Inflammatory macrophage treated with lipopolysaccharide for 1 hour (primary cell): ENCODE measurements around the gene TUBGCP3.

Source experiments
- DNase-seq, 2 donors: peaks; one replicate each; pipeline ENCODE4 v3.0.0-alpha.2; 2020 to 2022

The TUBGCP3 gene

DNA sequence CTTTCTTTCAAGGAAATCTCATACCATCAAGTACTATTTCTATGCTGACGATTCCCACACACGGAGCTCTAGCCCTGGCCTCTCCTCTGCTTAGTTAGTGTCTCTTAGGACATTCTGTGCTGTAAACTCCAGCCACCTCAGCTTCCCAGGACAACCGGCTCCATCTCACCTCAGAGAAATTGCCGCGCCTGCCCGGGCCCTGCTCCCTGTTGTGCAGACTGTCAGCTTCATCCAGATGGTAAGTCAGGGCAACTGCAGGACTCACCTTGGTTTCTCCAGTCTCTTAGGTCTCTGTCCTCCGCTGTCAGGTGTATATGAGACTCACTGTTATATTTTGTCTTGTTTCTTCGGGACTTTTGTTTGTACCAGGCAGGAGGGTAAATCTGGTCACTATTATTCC is 113.1 kb downstream of the TUBGCP3 start:
- DNase-seq, result no peak

DNA sequence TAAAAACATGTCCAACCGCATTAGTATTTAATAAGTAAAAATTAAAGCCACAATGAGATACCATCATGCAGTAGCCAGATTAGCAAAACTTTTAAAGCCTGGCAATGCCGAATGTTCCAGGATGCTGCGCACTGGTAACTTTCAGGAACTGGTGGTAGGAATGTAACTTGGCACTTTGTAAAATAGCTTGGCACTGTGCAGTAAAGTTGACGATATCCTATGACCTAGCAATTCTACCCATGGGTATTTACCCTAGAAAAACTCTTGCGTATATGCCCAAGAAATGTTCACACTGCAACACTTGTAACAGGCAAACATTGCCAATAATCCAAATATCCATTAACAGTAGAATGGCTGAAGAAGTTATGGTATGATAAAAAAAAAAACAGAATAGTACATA is 114.1 kb downstream of the TUBGCP3 start:
- DNase-seq, result no peak

DNA sequence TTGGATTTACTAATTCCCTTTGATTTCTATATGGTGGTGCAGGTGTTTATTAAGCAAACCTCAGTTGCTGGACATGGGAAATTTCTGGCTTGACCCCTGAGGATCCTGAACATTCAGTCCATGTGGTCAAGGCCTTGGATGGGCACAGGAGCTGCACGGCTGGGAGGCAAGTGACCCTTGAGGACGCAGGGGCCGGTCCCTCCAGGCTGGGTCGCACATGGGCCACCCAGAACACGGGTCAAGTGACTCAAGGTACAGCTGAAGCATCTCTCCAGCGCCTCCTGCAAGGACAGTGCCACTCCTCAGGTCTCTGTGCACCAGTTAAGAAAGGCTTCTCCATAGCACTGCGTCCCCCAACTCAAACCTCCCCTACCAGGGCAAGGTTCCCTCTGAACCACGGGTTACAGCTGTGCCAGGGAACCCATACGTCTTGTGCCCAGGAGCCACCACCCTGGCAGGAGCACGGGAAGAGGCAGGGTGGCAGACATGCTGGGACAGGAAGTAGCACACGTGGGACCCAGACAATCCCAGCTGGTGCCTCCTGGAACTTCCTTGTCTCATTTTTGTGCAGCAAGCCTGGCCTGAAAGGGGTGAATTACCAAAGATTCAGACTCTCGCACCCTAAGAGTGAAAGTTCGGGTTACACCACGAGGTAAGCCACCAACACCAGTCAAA is 118.7 kb downstream of the TUBGCP3 start:
- no peak for DNase-seq

DNA sequence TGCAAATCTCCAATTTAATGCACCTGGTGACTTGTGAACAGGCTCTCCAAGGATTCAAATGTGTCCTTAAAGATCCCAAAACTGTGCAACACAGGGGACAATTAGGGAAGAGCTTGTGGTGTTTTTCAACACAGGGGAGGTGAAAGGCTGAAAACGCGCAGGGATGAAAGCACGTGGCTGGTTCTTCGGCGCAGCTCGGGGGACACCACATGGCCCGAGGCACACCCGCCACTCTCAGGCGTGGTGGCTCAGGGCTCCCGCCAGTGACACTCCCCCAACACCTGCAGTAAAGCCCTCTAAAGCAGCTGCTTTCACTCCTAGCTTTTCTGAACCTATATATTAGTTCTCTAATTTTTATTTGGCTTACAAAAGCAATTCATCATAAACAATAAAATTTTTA is 119.9 kb downstream of the TUBGCP3 start:
- no peak for DNase-seq

DNA sequence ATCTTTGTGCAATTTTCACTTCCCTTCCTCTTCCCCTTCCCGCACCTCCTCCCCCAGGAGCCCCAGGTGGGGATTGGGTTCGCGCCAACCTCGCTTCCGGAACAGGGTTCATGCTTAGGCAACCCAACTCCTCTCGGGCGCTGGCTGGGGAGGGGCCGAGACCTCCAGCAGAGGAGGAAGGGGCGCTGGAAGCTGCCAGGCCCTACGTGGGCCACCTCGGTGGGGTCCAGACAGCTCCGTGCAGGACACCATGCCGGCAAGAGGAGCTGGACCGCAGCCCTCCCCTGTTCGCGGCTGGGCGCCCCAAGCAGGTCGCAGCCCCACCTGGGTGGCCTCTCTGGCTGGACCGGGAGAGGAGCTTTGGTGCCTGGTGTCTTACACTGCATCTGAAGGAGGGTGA is 120.7 kb downstream of the TUBGCP3 start:
- no peak for DNase-seq

DNA sequence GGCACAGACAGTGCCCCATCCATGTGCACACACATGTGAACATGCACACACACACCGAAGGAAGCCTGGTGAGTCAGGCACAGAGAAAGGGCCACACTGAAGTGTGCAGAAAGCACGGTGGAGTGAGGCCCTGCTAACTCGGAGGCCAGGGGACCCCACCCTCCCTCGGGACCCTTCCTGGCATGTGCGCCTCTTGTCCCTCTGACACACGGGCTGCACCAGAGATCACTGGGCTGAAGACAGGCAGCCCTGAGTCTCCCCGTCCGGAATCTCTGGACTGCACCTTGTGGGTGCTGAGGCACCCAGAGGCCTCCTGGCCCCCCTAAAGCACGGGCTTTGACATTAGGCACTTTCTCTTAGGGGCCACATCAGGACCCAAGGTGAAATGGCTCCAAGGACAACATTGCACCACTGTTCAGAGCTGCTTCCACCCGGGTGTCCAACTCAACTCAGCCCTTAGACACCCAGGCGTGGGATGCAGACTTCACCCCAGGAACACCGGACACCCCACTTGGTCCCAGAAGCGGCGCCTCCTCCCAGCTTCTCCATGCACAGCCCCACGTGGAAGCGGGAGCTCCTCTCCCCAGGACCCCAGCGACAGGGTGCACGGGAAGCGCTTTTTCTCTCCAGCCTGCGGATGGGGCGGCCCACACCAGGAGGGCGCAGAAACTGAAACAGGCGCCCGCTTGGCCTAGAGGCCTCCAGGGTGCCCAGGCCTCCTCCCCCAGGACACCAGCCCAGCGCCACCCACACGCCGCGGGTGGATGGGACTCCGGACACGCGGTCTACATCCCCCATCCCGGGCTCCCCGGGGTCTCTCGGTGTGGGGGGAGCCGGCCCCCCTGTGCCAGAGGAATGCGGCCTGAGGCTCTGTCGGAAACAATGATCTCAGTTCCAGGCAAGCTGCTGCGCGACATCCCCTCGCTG is 121.6 kb downstream of the TUBGCP3 start:
- DNase-seq, result no peak

DNA sequence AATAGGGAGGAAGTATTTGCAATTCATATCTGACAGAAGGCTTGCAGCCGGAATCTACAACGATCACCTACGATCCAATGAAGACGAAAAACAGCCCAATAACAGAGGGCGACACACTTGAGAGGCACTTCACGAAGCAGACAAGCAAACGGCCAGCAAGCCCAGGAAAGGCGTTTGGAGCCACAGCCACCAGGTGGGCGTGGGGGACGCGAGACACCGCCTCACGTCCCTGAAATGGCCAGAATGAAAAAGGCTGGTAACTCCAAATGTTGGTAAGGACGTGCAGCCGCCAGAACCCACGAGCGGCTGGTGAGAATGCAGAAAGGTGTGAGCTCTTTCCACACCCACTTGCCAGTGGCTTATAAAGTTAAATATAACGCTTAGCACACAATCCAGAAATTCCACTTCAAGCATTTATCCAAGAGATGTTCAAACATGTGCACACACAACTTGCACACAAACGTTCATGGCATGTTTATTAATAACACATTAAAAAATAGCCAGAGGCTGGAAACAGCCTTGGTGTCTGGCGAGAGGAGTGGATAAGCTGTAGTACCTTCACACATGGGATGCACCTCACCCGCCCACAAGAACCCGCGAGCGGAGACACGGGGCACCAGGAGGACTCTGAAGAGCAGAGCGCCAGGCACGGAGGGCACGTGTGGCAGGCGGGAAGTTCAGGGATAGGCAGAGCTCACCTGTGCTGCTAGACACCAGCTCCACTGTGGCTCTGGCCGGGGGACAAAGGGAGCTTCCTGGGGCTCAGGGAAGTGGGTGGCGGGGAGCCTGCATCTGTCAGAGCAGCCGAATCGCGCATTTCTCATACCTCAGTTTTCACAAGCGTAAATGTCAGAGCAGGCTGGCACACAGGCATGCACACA is 122.5 kb downstream of the TUBGCP3 start:
- DNase-seq, result no peak

DNA sequence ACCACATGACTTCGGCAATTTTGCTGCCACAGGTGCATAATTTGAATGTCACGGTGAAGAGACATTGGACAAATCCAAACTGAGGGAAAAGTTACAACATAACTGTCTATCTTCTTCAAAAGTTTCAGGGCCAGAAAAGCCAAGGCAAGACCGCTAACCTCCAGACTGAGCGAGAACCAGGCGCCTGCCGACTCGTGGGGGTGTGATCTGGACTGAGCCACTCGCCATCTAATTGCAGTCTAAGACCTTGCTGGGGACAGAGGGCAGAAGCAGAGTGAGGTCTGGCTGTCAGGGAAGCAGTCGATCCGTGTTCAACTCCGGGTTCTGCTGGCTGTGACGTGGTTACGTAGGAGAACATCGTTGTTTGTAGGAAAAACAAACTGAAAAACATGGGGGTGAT is 123.2 kb downstream of the TUBGCP3 start:
- DNase-seq, result no peak

DNA sequence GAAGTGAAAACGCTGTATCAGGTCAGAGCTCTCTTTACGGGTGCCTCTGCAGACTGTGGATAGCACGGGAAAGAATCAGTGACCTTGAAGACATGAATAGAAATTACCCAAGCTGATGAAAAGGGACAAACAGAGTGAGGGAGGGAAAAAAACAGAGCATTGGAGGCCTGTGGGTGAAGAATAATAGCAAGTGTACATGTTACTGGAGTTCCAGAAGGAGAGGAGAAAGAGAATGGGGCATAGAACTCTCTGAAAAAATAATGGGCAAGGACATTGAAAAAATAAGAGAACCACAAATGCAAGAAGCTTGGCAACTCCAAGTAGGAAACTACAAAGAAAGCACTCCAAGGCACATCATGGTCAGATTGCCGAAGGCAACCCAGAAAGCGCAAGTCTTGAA is 125.5 kb downstream of the TUBGCP3 start:
- DNase-seq, result no peak

DNA sequence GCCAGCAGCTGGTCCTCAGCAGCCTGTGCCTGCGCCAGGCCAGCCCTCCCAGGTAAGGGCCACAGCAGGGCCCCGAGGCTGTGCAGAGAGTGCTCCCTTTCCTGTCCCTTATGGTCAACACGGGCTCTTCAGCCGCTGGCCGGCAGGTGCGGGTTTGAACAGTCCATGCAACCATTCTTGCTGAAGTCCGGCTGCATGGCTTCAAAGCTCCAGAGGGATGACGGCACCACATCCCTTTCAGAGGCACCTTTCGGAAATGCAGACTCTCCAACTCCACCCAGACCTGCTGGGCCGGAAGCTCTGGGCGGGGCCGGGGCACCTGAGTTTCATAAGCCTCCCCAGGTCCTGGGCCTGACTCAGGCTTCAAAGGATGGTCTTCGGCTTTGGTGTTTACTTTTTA is 130.5 kb downstream of the TUBGCP3 start:
- no peak for DNase-seq

DNA sequence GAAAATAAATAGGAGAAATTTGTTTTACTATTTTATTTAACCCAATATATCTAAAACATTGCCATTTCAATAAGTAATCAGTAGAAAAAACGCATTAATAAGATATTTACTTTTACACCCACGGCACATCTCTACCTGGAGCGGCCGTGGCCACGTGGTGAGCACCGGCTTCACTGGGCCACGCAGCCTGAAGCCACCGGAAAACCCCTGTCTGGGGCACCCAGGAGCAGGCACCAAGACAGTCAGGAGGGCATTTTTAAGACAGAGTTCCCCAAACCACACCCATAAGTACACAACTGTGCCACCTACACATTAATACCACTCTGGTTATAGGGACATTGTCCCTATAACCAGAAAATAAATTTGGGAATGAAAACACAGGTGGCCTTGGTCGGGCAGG is 130.9 kb downstream of the TUBGCP3 start:
- no peak for DNase-seq

DNA sequence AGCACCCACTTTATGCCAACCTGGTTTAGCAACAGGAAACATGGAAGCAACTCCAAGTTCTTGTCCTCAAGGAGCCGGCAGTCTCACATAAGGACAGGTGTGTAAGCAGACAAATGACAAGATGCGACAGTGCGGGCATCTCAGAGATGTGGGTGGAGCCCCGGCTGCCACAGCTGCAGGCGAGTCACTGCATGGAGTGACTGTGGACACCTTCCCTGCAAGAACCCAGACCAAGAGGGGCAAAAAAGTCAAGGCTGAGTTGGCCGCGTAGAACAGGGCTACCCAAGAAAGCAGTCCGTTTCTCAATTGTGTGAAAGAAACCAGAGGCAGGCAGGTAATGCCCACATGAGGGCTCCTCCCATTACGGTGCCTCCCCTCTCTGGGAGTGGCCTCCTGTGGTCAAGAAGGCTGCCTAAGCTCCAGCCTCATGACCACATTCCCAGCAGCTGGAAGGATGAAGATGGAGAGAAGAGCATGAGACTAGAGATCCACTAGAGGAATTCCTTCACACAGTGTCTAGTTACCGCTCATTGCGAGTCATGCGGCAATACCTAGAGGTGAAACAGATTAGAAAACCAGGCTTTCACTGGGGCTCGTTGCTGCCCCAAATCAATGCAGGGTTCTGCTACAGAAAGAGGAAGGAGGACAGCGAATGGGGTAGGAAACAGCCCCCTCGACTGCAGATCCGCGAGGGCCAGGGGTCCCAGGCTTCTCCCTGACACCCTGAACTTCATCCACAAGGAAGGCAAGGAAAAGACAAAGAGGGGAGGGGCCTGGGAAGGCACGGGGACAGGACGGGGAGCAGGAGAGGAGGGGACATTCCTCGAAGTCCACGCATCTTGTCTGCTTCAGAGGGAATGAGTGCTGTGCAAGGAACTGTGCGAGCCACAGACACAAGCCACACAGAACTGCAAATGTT is 131.6 kb downstream of the TUBGCP3 start:
- DNase-seq, result no peak

DNA sequence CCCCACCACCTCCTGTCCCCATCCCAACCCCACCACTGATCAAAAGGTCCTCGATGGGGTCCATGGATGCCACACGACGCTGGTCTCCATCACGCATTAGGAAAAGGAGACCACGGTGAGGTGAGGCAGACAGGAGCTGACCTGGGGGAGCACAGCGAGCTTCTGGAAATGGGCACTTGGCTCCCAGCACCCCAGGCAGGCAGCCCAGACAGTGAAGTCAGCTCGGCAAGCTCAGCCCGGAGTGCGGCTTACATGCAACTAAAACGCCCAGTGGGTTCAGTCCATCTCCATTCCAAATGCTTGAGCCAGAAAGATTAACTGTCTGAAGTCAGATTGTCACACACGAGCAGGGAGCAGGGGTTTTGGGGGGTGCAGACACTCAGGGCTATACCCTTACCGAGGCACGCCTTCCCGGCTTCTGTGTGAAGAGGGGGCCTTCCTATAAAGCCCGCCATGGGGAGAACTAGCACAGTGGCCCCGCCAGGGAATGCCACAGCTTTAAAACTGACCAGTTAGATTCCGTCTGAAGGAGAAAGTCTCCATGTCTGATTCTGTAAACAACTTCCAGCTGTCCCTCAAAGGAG is 132.4 kb downstream of the TUBGCP3 start:
- DNase-seq, result no peak

DNA sequence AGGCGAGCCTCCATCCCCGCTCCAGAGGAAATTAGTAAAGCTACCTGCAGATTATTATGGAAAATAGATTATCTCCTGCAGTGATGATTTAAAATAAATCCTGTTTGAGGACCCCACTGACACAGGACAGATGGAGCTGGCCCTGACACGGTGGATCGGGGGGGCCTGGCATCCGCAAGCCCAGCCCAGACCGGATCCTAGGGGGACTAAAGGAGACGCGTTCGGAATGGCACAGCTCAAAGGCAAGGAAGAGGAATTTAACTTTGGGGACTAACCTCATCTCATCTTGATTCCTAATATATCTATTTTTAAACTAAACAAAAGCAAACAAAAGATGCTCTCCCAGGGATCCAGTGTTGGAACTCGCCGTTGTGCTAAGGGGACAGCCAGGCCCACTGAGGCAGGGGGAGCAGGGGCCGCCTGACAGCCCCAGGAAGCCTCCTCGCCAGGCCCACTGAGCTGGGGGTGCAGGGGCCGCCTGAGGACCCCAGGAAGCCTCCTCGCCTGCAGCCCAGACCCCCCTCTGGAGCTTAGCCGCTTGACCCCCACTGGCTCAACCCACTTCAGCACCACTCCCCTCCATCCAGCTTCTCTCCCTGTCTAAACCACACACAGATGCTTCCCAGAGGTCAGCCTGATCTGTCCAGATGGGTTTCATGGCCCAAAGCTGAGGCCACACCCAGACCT is 133.2 kb downstream of the TUBGCP3 start:
- DNase-seq, result no peak

DNA sequence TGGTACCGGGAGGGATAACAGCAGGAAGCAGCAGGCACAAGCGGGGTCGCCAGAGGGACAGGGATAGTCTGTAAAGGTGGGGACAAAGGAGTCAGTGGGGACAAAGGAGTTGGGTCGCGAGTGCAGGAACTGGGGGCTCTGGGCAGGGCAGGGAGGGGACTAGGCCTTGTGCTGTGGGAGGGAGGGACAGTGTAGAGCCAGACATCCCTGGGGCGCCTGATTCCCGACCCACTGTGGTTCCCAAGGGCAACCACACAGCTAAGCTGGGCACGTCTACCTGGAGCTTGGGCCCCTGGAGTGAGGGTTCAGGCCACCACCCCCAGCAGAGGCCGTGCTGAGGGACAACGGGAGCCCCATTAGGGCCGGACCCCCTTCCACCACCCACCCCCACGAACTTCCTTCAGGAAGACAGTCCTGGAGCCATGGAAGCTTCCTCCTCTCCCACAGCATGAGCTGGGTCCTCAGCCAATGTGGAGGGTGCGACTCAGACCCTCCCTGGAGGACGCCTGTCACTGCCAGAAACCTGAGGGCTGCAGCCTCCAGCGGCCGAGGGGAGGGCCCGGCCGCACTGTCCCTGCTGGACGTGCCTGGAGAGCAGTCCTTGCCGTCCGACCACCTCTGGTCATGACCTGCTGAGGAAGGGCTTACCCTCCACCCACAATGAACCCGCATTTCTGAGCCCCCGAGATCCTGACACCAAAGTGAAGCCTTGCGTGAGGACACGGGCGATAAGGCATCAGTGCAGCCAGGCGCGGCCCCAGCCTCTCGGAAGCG is 133.9 kb downstream of the TUBGCP3 start:
- no peak for DNase-seq

DNA sequence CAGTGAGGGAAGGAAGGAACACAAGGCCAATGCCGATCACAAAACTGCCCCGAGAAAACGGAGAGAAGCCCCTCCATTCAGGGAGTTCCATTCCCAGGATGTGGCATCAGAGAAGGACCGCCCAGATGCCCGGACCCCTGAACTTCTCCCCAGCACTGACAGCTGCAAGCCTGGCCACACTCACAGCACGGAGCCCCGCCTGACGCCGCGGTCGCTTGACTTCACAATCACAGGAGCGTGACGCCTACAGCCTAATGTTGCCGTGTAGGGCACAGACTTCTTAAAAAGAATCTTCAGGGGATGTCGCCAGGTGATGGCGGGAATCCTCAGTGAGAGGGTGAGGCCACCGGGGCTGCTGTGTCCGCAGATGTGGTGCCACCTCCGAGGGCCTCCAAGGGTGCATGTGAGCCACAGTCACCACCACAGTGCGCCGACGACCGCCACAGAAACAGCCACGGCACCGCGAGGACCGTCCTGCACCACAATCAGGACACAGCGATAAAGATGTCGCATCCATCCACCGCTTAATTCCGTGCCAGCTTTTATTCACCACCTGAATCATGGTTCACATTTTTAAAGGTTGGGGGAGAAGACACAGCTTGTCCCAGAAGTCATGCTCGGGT is 134.6 kb downstream of the TUBGCP3 start:
- DNase-seq, result no peak

DNA sequence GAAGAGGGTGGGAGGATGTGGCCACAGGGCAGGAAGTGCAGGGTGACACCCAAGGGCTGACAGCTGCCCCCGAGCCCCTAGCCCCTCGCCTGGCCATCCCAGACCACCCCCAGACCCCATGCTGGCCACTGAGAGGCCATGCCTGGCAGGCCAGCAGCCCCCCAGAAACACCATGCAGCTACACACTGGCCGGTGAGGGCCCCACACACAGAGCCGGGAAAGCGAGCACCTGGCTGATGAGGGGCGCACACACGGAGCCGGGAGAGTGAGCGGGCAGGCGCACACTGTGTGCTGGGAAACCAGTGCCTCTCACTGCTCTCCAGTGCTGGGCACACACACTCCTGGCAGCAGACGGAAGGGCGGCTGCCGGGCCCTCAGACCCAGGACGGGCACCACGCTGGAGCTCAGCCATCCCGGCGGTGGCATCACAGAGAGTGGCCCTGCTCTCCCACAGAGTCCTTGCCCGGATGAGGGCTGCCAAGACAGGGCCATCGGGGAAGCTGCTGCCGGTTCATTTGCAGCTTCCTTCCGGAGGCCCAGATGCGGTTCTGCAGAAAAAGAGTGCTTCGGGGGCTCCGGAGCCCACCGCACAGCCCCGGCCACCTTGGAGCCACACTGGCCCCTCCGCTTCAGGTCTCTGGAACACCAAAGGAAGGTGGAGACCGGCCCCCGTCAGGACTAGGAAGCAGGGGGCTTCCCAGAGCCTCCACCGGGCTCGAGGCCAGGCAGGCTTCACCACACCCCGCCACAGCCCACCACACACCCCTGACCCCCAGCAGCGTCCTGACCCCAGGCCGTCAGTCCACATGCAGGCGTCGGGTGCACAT is 135.4 kb downstream of the TUBGCP3 start:
- DNase-seq, result no peak

DNA sequence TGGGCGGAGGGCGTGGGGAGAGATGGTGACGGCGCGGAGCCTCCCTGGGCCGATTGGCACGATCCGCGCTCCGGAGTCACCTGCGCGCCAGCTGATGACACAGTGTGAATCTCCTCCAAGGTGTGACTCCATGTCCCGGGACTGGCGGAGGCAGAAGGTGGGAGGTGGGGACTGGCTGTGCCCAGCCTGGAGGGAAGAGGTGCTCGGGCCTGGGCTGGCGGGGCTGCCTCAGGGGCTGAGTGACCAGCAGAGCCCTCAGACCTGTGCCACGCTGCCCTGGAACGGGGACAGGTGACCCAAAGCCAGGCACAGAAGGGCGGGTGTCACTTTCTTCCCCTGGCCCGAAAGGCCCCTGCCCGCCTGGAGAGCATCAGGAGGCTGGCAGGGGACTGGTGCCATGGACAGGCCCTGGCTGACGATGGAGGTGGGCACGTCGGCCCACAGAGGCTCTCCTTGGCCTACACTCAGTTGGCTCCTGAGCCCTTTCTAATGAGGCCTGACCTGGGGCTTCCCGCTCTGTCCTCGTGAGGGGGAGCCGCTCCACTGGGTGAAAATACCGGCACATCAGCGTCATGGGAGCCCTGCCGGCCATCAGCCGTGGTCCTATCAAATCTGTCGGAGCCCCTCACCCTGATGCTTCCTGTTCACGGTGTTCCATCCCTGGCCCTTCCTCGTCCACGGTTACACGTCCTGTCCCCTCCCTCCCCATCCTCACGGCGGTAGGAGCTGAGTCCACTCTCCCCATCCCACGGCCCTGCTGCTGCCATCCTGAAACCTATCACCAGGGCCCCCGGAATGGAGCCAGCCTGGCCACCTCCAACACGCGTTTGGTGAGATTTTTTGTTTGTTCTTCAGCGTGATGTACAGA is 136.2 kb downstream of the TUBGCP3 start:
- DNase-seq, result no peak
